IMR-90 (cell line): Measurements from ENCODE around the gene AHNAK. TPM values are rescaled to one million over a fixed set of nuclear protein-coding genes. Genes with fewer than 3 reads are reported as not detected.

Source experiments
- ATAC-seq: fragments of 200-7000 bp; cut with Tn5 transposase; 2 replicates; pipeline ENCODE4 v1.9.1; 2020; ENCODE audit warnings: low read depth, mild to moderate bottlenecking, moderate library complexity
- BruUV-seq: library from RNA; stranded (reverse); fragments of 400-500 nt; replicated peaks from 2 replicates; lab custom pipeline; 2021; lab: Mats Ljungman, UMichigan
- CTCF ChIA-PET: fragments of 300-600 bp; formaldehyde crosslinking; extraction: SDS; loops from one replicate; lab custom pipeline; 2021; ENCODE audit warnings: antibody characterized with exemption; lab: Yijun Ruan, JAX
- POLR2A ChIA-PET: fragments of 300-600 bp; sonication (Branson Sonifier 250); formaldehyde crosslinking; loops from one replicate; lab custom pipeline; 2022; ENCODE audit warnings: antibody characterized with exemption; ENCODE audit not compliant: unreplicated experiment; lab: Charles Lee
- DNase-seq: peaks from one replicate; pipeline ENCODE4 v3.0.0; 2013
- H2AFZ ChIP-seq: replicated peaks from 2 replicates; pipeline ENCODE3; 2013; ENCODE audit warnings: low read length, mild to moderate bottlenecking; ENCODE audit not compliant: poor library complexity
- H2AK5ac ChIP-seq: 2 replicates; pipeline ENCODE4 v1.6.1; 2013; ENCODE audit warnings: low read depth, low read length, inconsistent platforms
- H2AK9ac ChIP-seq: replicated peaks from 2 replicates; pipeline ENCODE3; 2013; ENCODE audit warnings: mild to moderate bottlenecking, low read depth, low read length, moderate library complexity; ENCODE audit not compliant: poor library complexity
- H2BK120ac ChIP-seq: 2 replicates; pipeline ENCODE4 v1.6.1; 2013; ENCODE audit warnings: low read depth, low read length, inconsistent platforms
- H2BK15ac ChIP-seq: 3 replicates; pipeline ENCODE4 v1.6.1; 2013; ENCODE audit warnings: low read depth, low read length, inconsistent platforms
- H2BK20ac ChIP-seq: 2 replicates; pipeline ENCODE4 v1.6.1; 2013; ENCODE audit warnings: low read depth, mild to moderate bottlenecking, inconsistent platforms, low read length, moderate library complexity
- H2BK5ac ChIP-seq: 2 replicates; pipeline ENCODE4 v1.6.1; 2013; ENCODE audit warnings: mild to moderate bottlenecking, low read depth, low read length, inconsistent platforms; ENCODE audit not compliant: poor library complexity, severe bottlenecking
- H3K14ac ChIP-seq: replicated peaks from 2 replicates; pipeline ENCODE4 v1.6.1; 2013; ENCODE audit warnings: low read depth, low read length, inconsistent platforms
- H3K18ac ChIP-seq: 2 replicates; pipeline ENCODE4 v1.6.1; 2013; ENCODE audit warnings: low read depth, low read length, control low read depth
- H3K23ac ChIP-seq: 2 replicates; pipeline ENCODE4 v1.6.1; 2013; ENCODE audit warnings: low read depth, low read length, inconsistent platforms
- H3K27ac ChIP-seq: 2 replicates; pipeline ENCODE4 v1.5.1; 2013; ENCODE audit warnings: mild to moderate bottlenecking, control low read depth, low read length; ENCODE audit not compliant: insufficient read depth
- H3K27me3 ChIP-seq: 2 replicates; pipeline ENCODE4 v1.6.1; 2013; ENCODE audit warnings: low read length; ENCODE audit not compliant: control insufficient read depth, insufficient read depth
- H3K36me3 ChIP-seq: 2 replicates; pipeline ENCODE4 v1.6.1; 2013; ENCODE audit warnings: low read length, mixed read lengths; ENCODE audit not compliant: control insufficient read depth, insufficient read depth
- H3K4ac ChIP-seq: 2 replicates; pipeline ENCODE4 v1.6.1; 2013; ENCODE audit warnings: low read depth, low read length, inconsistent platforms
- H3K4me1 ChIP-seq: 2 replicates; pipeline ENCODE4 v1.6.1; 2013; ENCODE audit warnings: low read length, mixed read lengths; ENCODE audit not compliant: control insufficient read depth, insufficient read depth
- H3K4me2 ChIP-seq: 2 replicates; pipeline ENCODE4 v1.6.1; 2013; ENCODE audit warnings: low read depth, mild to moderate bottlenecking, control low read depth, low read length, moderate library complexity
- H3K4me3 ChIP-seq: 2 replicates; pipeline ENCODE4 v1.5.1; 2013; ENCODE audit warnings: low read depth, mild to moderate bottlenecking, control low read depth, low read length, moderate library complexity; ENCODE audit not compliant: insufficient read depth
- H3K56ac ChIP-seq: 2 replicates; pipeline ENCODE4 v1.6.1; 2013; ENCODE audit warnings: low read length, inconsistent platforms; ENCODE audit not compliant: insufficient read depth; ENCODE audit errors: extremely low read depth
- H3K79me1 ChIP-seq, 2 experiments: 2 replicates each; pipeline ENCODE4 v1.6.1; 2013; ENCODE audit warnings: low read length in 2 of 2, inconsistent platforms in 1 of 2, low read depth in 1 of 2
- H3K9ac ChIP-seq: 2 replicates; pipeline ENCODE4 v1.6.1; 2013; ENCODE audit warnings: low read depth, low read length, control low read depth
- H3K9me1 ChIP-seq: 2 replicates; pipeline ENCODE4 v1.6.1; 2013; ENCODE audit warnings: low read length, inconsistent platforms; ENCODE audit not compliant: insufficient read depth
- H3K9me3 ChIP-seq: 2 replicates; pipeline ENCODE4 v1.6.1; 2013; ENCODE audit warnings: low read length; ENCODE audit not compliant: control insufficient read depth, insufficient read depth
- H4K20me1 ChIP-seq: 2 replicates; pipeline ENCODE4 v1.6.1; 2013; ENCODE audit warnings: low read length, inconsistent platforms; ENCODE audit not compliant: insufficient read depth
- H4K5ac ChIP-seq: 2 replicates; pipeline ENCODE4 v1.6.1; 2013; ENCODE audit warnings: mild to moderate bottlenecking, low read depth, low read length, control low read depth
- H4K8ac ChIP-seq, 2 experiments: 2 replicates each; pipeline ENCODE4 v1.6.1; 2013; ENCODE audit warnings: low read depth in 2 of 2, low read length in 2 of 2, control low read depth in 1 of 2, inconsistent platforms in 1 of 2
- H4K91ac ChIP-seq: 2 replicates; pipeline ENCODE4 v1.6.1; 2013; ENCODE audit warnings: low read depth, low read length, inconsistent platforms; ENCODE audit not compliant: insufficient read depth
- FOS ChIP-seq: fragments of 150-350 bp; IDR thresholded peaks from 2 replicates; pipeline ENCODE4 v1.6.1; 2016; ENCODE audit warnings: low read depth, low read length
- RFX5 ChIP-seq: IDR thresholded peaks from 2 replicates; pipeline ENCODE4 v1.8.0; 2012; ENCODE audit warnings: low read depth, mild to moderate bottlenecking, low read length, moderate library complexity
- WGBS, 2 experiments: methylation state at CpG; one replicate each; pipeline versions ENCODE4 v1.1.5 to v1.1.7; 2013; ENCODE audit warnings: missing lambda C conversion rate in 2 of 2; ENCODE audit not compliant: insufficient read length in 1 of 2; ENCODE audit errors: extremely low coverage in 2 of 2; 5-methylcytosine and 5-hydroxymethylcytosine counted together
- dilution Hi-C: fragments of 300-500 bp; cut with HindIII; formaldehyde crosslinking; loops from one replicate; pipeline ENCODE4 v1.14.3; 2018; ENCODE audit warnings: low sequenced_read_pairs; ENCODE audit not compliant: unreplicated experiment
- in situ Hi-C: fragments of 300-500 bp; cut with MboI; formaldehyde crosslinking; loops from 3 replicates; pipeline ENCODE4 v1.14.3; 2019; ENCODE audit warnings: low sequenced_read_pairs, inconsistent platforms, mixed read lengths
- intact Hi-C: fragments of 100-400 bp; cut with micrococcal nuclease; formaldehyde crosslinking; loops from 2 replicates; pipeline ENCODE4 v1.10.0; 2022
- polyA plus RNA-seq, 3 experiments: library from polyadenylated mRNA; depleted of rRNA; stranded (reverse); fragments of >200 nt; gene quantifications; 2 replicates each; pipeline ENCODE4 v1.2.3, GENCODE V29; 2012; ENCODE audit warnings: low replicate concordance in 1 of 3
- total RNA-seq: library from RNA; depleted of rRNA; stranded (reverse); fragments of >200 nt; gene quantifications from 2 replicates; pipeline ENCODE4 v1.2.3, GENCODE V29; 2012

AHNAK gene
- total and polyA plus RNA-seq, 2 of the 4 experiments (the other 2 are of a cell fraction) = 95.1 to 695 TPM

DNA sequence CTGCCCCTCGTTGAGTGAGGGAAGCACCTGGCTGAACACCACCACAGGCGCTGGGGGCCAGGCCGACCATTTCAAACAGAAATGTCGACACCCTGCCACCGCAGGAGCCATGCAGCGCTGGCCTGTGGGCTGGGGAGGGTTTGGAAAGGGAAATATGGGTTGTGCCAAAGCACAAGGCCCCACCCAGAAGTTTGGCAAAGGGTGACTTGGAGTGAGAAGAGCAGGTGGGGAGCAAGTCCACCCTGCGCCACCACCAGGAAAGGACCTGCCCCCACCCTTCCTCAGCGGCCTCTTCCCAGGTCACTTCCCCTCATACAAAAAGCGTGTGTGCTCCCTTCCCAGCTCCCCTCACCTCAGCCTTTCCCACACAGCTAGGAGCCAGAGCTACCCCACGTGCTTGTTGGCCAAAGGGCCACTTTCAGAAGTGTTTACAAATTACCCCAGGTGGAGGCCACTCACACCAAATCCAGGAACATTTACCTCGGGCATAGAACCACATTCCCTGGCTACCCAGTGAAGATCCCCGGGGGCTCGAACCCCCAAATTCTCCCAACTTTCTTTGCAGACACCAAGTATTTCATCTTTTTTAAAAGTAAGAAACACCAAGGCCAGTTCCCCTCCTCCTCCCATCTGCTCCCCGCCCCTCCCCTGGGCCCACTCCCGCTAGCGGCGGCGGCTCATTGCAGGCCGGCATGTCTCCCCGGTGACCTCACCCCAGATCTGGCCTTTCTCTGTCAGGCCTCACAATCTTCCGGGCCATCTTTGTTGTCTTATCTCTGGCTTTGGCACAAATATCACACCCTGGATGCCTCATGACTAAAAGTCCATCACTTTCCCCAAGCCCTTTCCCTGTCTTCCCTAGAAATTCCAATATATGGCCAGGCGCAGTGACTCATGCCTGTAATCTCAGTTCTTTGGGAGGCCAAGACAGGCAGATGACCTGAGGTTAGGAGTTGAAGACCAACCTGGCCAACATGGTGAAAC is 148.3 kb downstream of the AHNAK start:
- CTCF ChIA-PET = no interaction called here

More for the DNA sequence above, 148.3 kb downstream of the AHNAK start:
- no peak overlapping the region for H3K4me2 ChIP-seq
- no peak overlapping the region for H2BK5ac ChIP-seq
- H4K5ac ChIP-seq = no peak overlapping the region
- no peak overlapping the region for H3K4ac ChIP-seq
- no peak overlapping the region for H3K23ac ChIP-seq
- H3K79me1 ChIP-seq = no peaks in the 10 kb centered on the region; a peak in 1 of 4 replicates
- BruUV-seq = no TSS peak
- peak overlapping the region; percentile 56 for H2AK5ac ChIP-seq
- DNase-seq (peak; percentile 44), ATAC-seq (no peak; the same call in 1 of the 2 replicates)
- no peak overlapping the region for H4K8ac ChIP-seq
- no peaks in the 10 kb centered on the region for H3K9me1 ChIP-seq
- H3K27ac ChIP-seq = no peak overlapping the region
- H3K27me3 ChIP-seq = no peaks in the 10 kb centered on the region
- H3K14ac ChIP-seq = no peak overlapping the region
- no peaks in the 10 kb centered on the region for H4K20me1 ChIP-seq
- POLR2A ChIA-PET = no interaction called here
- H4K91ac ChIP-seq = no peak overlapping the region
- dilution Hi-C loops (no loop called here), intact Hi-C loops (no loop called here), in situ Hi-C loops (loop anchor here (5.0 to 25.0 kb wide), 3 partner anchors 159 to 464 kb away; no protein-coding TSS in a partner anchor)
- H3K4me3 ChIP-seq = no peak overlapping the region
- no peak overlapping the region for H3K9ac ChIP-seq
- peak overlapping the region; percentile 64 for H2AFZ ChIP-seq
- TF ChIP-seq FOS (peak; percentile 30; the same call in 1 of the 2 replicates), RFX5 (no peak)
- no peaks in the 10 kb centered on the region for H3K9me3 ChIP-seq
- peak overlapping the region; percentile 20 for H2AK9ac ChIP-seq
- H3K56ac ChIP-seq = no peak overlapping the region
- no peak overlapping the region for H2BK15ac ChIP-seq
- no peaks in the 10 kb centered on the region for H3K36me3 ChIP-seq
- WGBS, 2 experiments = 56% methylated on average over 13 of the region's 22 CpGs; no CpG with 5 or more reads in 1 of the 2 experiments
- peaks cover 23% of the 10 kb centered on the region for H3K4me1 ChIP-seq
- H3K18ac ChIP-seq = no peak overlapping the region; the same call in 1 of the 2 replicates
- H2BK120ac ChIP-seq = no peak overlapping the region
- no peak overlapping the region for H2BK20ac ChIP-seq
